Measurements from ENCODE around the gene MACROD1.

MACROD1 gene

DNA sequence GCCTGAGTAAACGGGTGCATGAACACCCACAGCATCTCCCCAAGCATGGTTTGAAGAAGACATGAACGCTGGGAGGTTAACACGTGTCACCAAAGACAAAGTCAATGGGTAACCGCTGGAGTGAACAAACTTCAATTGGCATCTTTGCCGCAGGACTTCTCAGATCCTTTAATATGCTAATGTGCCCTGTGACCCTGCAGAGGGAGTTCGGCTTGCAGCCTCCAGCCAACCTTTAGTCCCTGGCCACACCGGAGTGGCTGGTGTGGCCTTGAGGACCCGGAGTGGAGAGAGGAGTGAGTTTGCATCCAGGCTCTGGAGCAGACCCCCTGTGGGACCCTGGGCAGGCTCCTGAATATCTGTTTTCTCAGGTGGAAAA lies 73.2 kb downstream of the MACROD1 start:
- DNase-seq (ENCODE audit: low spot score): no peak

DNA sequence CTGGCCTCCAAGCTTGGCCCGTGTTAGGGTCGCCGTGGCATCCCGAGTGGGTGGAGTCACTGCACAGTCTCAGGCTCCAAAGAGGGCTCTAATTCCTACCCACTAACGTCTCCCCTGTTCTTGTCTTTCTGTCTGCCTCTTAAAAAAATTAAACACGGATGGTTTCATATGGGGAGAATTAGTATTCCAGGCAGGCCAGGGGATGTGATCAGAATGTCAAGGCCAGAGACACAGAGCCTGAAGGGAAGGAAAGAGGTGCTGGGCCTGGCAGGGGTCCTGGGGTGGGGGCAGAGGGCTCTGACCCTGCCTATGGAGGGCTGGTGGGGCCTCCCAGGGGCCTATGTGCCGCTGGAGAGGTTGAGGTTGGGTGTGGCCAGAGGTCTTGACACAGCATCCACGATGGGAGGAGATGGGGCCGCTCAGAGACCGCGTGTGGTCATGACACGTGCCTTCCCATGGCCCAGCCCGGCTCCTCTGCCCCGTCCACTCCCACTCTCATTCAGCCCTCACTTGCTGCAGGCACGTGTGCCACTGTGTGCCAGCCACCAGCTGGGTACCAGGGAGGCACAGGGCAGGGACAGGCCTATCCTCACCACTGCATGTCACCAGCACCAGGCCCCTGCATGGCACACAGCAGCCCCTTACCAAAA lies 73.7 kb downstream of the MACROD1 start:
- no peak for DNase-seq (ENCODE audit: low spot score)

DNA sequence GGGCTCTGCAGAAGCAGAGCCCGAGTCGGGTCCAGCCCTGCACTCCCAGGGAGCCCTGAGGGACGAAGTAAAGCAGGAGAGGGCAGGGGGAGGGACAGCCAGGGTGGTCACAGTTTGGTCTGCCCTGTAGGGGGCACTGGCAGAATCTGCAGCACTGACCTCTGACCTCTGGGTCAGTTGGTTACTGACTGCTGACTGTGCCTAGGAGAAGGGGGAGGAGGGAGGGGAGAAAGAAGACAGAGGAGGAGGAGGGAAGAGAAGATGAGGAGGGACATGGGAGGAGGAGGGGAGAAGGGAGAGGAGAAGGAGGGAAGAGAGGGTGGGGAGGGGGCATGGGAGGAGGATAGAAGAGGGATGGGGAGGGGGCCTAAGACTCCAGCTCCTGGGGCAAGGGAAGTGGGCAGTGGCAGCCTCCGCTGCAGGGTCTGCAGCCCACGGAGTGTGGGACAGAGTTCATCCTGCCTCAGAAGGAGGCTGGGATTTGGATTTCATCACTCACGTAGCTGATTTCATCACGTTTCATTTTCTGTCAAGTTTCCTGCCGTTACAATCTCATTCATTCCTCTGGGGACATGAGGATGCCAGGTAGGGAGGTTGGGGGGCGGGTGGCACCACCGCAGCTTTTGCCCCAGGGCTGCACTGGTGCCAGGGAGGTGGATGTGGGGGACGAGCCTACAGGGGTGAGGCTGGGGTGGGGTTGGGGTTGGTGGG lies 75.0 kb downstream of the MACROD1 start:
- no peak for DNase-seq (ENCODE audit: low spot score)

GRCh38 chr11:64089915-64090805 lies 75.8 kb downstream of the MACROD1 start:
- DNase-seq (ENCODE audit: low spot score): no peak

DNA sequence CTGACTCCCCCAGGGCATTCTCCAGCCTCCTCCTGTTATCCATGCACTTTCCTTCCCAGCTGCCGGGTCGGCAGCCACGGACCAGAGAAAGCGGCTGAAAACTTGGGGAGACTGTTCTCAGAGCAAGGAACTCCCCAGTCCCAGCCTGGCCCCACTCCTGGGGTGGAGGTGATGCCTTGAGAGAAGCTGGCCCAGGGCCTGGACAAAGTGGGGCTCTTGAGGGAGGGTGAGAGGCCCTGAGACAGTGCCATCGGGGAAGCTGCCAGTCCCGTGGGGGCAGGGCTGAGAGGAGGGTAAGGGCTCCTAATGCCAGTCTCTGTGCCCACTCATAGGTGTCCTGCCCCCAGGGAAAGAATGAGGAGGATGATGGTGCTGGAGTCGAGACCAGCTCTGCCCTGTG lies 76.4 kb downstream of the MACROD1 start:
- DNase-seq (ENCODE audit: low spot score): no peak

DNA sequence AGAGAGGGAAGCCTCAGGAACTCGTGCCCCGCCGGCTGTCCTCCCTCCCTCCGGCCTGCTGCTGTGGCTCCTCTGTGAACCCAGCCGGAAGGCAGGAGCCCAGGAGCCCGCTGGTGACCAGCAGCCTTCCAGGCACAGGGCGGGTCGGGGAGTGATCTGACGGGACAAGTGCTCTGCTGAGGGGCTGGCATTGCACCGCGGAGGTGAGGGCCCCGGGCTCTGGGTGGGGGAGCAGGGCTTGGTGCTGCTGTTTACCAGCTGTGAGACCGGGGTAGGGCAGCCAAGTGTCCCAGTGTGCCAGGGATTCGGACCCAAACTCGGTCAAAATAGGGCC lies 76.9 kb downstream of the MACROD1 start:
- no peak for DNase-seq (ENCODE audit: low spot score)

DNA sequence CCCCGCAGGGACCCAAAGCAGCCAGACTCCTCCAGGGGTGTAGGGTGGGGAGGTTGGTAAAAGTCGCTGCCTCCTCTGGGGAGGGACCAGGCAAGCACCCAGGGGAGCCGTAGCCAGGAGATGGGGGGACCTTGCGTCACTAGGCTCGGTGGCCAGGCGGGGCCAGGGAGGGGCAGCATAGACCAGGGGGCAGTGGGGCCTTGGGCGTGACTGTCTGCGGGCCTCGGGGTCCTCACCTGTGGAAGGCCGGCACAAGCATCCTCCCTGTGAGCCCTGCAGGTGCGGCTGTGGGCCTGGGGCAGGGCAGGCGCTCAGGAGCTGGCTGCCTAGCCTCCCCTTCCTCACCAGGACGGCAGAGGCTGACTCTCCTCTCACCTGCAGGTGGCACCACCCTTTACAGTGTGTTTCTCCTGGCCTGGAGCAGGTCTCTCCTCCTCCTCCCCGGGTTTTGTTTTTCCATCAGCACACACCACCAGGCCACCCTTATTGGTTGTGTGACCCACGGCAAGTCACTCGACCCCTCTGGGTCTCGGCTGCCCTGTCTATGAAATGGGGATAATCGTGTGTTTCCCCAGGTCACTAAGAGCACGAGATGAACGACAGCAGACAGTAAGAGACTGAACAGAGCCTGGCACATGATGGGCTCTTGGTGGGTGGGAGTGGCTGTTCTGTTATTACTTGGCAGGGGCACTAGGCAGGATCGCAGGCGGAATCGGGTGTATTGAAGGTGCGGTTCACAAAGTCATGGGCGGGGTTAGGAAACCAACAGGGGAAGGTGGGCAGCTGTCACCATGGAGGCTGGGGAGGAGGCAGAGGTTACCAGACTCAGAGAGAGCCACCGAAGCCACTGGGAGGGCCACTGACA lies 77.5 kb downstream of the MACROD1 start:
- DNase-seq (ENCODE audit: low spot score): peak; percentile 73

DNA sequence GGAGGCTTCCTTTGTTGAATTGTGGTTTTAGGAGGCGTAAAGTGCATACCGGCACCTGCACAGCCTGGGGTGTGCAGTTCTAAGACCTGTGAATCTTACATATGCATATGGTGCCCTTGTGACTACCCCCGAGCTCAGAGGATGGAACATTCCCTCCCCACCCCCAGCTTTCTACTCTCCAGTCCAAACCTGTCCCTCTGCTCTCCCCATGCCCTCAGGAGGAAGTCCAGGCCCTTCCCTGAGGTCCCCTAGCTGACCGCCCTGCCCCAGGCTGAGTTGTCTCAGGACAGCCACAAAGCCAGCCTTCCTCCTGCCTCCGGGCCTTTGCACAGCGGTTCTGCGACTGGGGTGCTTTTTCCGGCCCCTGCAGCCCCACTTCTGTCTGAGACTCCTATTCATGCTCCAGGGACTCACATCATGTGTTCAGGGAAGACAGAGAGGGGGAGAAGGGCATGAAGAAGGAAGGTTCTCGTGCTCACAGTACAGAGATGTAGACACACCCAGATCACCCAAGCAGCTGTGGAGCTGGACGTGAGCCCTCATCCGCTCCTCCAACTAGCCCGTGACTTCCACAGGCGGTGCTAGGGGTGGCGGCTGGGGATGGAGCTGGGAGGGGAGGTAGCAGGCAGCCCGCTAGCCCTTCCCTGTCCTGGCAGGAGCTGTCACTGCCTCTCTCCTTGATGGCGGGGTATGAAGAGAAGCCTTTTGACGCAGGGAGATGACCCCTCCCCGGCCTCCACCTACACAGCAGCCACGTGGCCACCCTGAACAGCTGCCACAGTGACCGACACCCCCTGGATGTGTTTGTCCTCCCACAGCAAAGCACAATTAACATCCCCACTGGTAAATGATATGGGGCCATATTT lies 79.4 kb downstream of the MACROD1 start:
- no peak for DNase-seq (ENCODE audit: low spot score)

GRCh38 chr11:64085906-64086257 lies 80.0 kb downstream of the MACROD1 start:
- DNase-seq (ENCODE audit: low spot score): no peak

DNA sequence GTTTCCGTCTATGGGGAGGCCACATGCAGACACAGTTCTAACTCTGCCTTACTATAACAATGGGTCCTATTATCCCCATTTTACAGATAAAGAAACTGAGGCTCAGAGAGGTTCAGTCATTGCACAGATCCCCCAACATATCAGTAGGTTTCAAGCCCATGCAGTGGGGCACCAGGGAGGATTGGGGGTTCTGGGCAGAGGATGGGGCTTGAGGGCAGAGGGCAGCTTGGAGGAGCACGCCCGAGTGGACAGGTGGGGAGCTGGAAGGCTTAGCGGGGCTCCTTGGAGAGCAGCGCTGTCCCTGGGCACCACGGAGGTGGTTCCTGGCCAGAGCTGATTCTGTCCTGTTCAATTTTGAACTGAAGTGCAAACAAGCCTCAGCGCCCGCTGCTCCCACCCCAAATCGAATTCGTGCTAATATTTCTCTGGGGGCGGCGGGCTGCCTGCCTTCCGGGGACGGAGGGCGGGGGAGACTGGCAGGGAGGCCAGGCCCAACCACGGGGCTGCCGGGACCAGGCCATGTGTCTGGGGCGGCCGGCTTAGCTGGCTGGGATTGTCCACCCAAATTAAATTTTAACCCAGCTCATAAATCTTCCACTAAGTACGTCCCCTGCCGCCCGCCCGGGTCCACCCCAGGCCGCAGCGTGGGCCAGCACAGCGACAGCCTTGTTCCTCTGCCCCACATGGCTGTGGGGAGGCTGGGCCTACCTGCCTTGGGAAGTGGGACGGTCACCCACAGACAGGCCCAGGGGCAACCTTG lies 80.8 kb downstream of the MACROD1 start:
- no peak for DNase-seq (ENCODE audit: low spot score)

GRCh38 chr11:64084146-64084950 lies 81.6 kb downstream of the MACROD1 start:
- no peak for DNase-seq (ENCODE audit: low spot score)

GRCh38 chr11:64083398-64084080 lies 82.4 kb downstream of the MACROD1 start:
- DNase-seq (ENCODE audit: low spot score): no peak

GRCh38 chr11:64081745-64082442 lies 84.0 kb downstream of the MACROD1 start:
- DNase-seq (ENCODE audit: low spot score): no peak

- DNase-seq (ENCODE audit: low spot score): no peak
Measured at GRCh38 chr11:64080390-64080789, 85.5 kb downstream of the MACROD1 start.

GRCh38 chr11:64078905-64079304 lies 87.0 kb downstream of the MACROD1 start:
- no peak for DNase-seq (ENCODE audit: low spot score)

DNA sequence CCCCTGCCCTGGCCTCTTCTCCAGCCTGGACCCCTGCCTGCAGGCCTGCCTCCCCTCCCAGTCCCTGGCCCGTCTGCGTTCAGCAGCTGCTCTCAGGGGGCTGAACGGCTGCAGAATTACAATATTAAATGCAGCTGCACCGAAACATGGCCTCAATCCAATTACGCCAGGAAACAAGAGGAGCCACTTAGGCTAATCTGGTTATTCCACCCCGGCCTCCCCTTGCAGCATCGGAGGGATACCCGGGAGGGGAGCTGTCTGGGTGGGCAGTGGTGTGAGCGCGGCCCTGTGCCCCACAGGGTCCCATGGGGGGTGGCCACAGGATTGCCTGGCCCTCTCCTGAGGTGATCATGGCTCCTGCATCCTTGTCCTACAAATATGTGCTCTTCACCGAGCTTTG lies 87.6 kb downstream of the MACROD1 start:
- DNase-seq (ENCODE audit: low spot score): peak; percentile 78

GRCh38 chr11:64077607-64078006 lies 88.3 kb downstream of the MACROD1 start:
- DNase-seq (ENCODE audit: low spot score): no peak

- no peak for DNase-seq (ENCODE audit: low spot score)
Measured at GRCh38 chr11:64076758-64077157, 89.2 kb downstream of the MACROD1 start.

All from D341Med (cell line).